ENCODE results near the gene SOX10.

DNA sequence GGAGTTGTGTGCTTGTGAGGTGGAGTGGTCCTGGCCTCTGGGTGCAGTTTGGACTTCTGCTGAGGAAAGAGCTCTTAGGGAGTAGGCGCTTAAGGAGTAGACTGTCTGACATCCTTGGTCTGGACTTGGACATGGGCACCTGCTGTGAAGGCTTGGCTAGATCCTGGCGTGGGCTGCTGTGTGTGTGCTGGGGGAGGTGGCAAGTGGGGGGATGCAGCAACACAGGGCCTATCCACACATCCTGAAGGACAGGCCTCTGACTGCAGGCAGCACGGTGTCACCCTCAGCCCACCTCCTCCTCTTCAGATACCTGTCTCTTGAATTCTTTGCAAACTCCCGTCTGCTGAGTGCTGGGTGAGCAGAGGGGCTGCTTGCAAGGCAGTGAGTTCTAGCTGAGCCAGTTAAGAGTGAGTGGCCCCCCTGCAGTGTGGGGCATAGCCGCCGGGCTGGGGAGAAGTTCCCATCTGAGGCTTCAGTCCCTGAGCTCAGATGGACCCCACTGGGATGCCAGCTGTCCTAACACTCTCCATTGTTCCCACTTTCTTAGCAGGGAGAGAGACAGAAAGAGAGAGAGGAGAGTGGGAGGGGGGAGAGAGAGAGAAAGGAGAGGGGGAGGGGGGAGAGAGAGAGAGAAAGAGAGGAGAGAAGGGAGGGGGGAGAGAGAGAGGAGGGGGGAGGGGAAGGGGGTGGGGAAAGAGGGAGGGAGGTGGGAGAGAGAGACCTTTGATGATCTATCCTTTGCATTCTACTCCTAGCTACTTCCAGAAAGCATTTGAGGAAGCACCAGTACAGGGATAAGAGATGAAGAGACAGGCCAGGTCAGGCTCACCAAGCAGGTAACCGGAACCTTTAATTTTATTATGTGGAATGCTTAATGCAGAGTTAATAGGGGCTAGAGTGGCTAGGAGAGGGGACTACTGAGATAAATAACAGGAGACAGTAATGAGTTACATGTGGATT lies 12.6 kb downstream of the SOX10 start:
- no peak for TF ChIP-seq POLR2A (IDR thresholded peaks at IDR 0.05)
- TF ChIP-seq, protein P1, sequence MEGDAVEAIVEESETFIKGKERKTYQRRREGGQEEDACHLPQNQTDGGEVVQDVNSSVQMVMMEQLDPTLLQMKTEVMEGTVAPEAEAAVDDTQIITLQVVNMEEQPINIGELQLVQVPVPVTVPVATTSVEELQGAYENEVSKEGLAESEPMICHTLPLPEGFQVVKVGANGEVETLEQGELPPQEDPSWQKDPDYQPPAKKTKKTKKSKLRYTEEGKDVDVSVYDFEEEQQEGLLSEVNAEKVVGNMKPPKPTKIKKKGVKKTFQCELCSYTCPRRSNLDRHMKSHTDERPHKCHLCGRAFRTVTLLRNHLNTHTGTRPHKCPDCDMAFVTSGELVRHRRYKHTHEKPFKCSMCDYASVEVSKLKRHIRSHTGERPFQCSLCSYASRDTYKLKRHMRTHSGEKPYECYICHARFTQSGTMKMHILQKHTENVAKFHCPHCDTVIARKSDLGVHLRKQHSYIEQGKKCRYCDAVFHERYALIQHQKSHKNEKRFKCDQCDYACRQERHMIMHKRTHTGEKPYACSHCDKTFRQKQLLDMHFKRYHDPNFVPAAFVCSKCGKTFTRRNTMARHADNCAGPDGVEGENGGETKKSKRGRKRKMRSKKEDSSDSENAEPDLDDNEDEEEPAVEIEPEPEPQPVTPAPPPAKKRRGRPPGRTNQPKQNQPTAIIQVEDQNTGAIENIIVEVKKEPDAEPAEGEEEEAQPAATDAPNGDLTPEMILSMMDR (IDR thresholded peaks at IDR 0.05 in 8 of 11, conservative IDR thresholded peaks at IDR 0.05 in 3 of 11), result no peak

All from spleen (tissue), 7 donors.